Measurements from ENCODE around the gene RXRA. TPM values are rescaled to one million over a fixed set of nuclear protein-coding genes. Genes with fewer than 3 reads are reported as not detected.
A peak's percentile ranks its signal among the peaks of the same experiment; 100 is the strongest.

Gene RXRA
- total RNA-seq, 4 donors from 2014 or later, result 39.4 to 81.3 (median 67.4) TPM

DNA sequence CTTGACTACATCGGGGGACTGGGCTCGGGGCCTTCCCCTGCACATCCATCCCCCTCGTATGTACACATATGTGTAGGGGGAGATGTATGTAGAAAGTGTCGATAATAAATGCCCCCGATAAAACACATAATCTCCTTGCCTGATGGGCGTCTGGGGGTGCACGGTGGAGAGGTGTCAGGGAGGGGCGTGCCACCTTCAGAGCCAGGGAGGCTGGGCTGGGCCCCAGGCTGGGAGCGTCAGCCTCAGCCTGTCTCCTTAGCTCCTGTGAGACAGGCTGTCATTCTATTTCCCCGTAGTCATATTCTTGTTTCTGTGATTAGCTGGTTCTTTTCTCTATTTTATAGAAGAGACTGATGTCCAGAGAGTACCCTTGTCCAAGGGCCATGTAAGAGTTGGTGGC, 4.7 kb upstream of the RXRA start:
- Histone ChIP-seq H3K4me1 (peaks cover 28 to 55% of the 10 kb centered on the region in 2 donors), H3K9me3 (no peaks in the 10 kb centered on the region), H3K27ac (no peak overlapping the region), H3K27me3 (no peaks in the 10 kb centered on the region), H3K36me3 (no peaks in the 10 kb centered on the region), H3K4me3 (replicated peaks in 1 of 3) (no peak overlapping the region)
- TF ChIP-seq POLR2A (IDR thresholded peaks at IDR 0.05), result no peak
- no peak for TF ChIP-seq CTCF (IDR thresholded peaks at IDR 0.05)
- intact Hi-C loops (cut with DNase I), result no loop called here
- no peak for DNase-seq
- 77 to 80% methylated on average over 10 of the region's 10 CpGs for WGBS, 2 donors

DNA sequence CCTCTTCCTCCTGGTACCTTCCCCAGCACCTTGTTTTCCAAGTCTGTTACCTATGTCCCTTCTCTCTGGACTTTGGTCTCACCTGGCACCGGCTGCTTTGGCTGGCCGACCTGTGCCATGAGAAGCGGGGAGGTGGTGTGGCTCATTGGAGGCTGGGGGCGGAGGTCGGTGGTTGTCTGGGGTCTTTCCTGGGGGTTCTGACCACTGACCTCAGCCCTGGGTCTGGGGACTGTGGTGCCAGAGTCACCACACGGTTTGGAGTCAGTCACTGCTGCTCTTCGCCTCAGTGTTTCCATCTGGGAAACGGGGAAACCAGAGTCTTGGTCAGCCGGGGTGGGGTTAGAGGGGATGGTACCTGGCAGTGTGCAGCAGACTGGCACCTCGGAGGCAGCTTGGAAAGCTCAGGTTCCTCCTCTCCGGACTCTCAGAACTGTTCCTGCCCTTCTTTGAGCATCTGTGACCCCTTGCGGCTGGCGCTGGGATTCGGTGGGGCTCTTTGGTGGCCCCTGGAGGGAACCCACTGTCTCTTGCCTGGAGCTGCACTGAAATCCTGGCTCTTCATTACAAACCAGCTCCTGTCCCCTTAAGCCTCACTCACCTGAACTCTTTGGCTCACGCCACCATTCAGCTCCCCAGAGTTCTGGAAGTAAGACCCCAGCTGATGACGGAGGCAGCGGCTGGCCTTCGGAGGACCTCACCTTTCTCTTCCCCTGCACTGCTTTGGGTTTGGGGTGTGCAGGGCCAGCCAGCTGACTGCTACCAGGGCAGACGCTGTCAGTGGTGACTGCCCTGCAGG, 4.1 kb upstream of the RXRA start:
- Histone ChIP-seq H3K4me3 (replicated peaks in 1 of 3) (no peak overlapping the region), H3K27me3 (no peaks in the 10 kb centered on the region), H3K4me1 (peaks cover 28 to 49% of the 10 kb centered on the region in 2 donors), H3K27ac (no peak overlapping the region), H3K36me3 (no peaks in the 10 kb centered on the region), H3K9me3 (no peaks in the 10 kb centered on the region)
- intact Hi-C loops (cut with DNase I), result no loop called here
- WGBS, 2 donors, result 94 to 95% methylated on average over 17 to 19 of the region's 19 CpGs
- DNase-seq, result no peak
- TF ChIP-seq CTCF (IDR thresholded peaks at IDR 0.05), result no peak
- no peak for TF ChIP-seq POLR2A (IDR thresholded peaks at IDR 0.05)

GRCh38 chr9:134322781-134323241, 3.4 kb upstream of the RXRA start:
- Histone ChIP-seq H3K27me3 (no peaks in the 10 kb centered on the region), H3K27ac (peak overlapping the region in 2 of 3 donors; percentile 98 to 99), H3K36me3 (no peaks in the 10 kb centered on the region), H3K4me1 (peaks cover 34 to 54% of the 10 kb centered on the region in 2 donors), H3K9me3 (no peaks in the 10 kb centered on the region), H3K4me3 (replicated peaks in 1 of 3) (no peak overlapping the region)
- DNase-seq, result no peak
- intact Hi-C loops (cut with DNase I), result no loop called here
- TF ChIP-seq POLR2A (IDR thresholded peaks at IDR 0.05) (no peak), CTCF (IDR thresholded peaks at IDR 0.05) (no peak)
- 100% methylated on average over 1 to 5 of the region's 7 CpGs for WGBS, 2 donors

- H3K4me1 ChIP-seq, result peaks cover 45 to 63% of the 10 kb centered on the region in 2 donors
- peak in 1 of 2 donors; percentile 68 for TF ChIP-seq POLR2A (IDR thresholded peaks at IDR 0.05)
- TF ChIP-seq CTCF (IDR thresholded peaks at IDR 0.05), result no peak
- no peak overlapping the region for H3K4me3 ChIP-seq (replicated peaks in 1 of 3)
- peak; percentile 95 to 97 for DNase-seq
- peak overlapping the region; percentile 85 to 99 (median 98) for H3K27ac ChIP-seq
- no peaks in the 10 kb centered on the region for H3K9me3 ChIP-seq
- intact Hi-C loops (cut with DNase I), result no loop called here
- no peaks in the 10 kb centered on the region for H3K27me3 ChIP-seq
- no peaks in the 10 kb centered on the region for H3K36me3 ChIP-seq
- WGBS, 2 donors, result 24 to 37% methylated on average over 12 to 19 of the region's 20 CpGs
These were observed 2.4 kb upstream of the RXRA start for GRCh38 chr9:134323741-134324358.

Data from thyroid gland (tissue), 4 donors.